Muscle layer of colon (tissue), 2 donors: Measurements from ENCODE around the gene ZBTB2.

ENCODE experiments used
- H3K27ac ChIP-seq: one replicate; pipeline ENCODE4 v1.7.0; 2013; ENCODE audit warnings: low read depth, mild to moderate bottlenecking, low read length, moderate library complexity
- H3K27me3 ChIP-seq, 2 donors: one replicate each; pipeline ENCODE4 v1.7.0; 2013; ENCODE audit warnings: low read length in 2 of 2, mild to moderate bottlenecking in 2 of 2; ENCODE audit not compliant: insufficient read depth in 2 of 2, control insufficient read depth in 1 of 2
- H3K36me3 ChIP-seq: one replicate; pipeline ENCODE4 v1.7.0; 2013; ENCODE audit warnings: mild to moderate bottlenecking, low read length; ENCODE audit not compliant: insufficient read depth
- H3K4me1 ChIP-seq: one replicate; pipeline ENCODE4 v1.7.0; 2013; ENCODE audit warnings: mild to moderate bottlenecking, low read length; ENCODE audit not compliant: insufficient read depth
- H3K4me3 ChIP-seq, 2 donors: one replicate each; pipeline ENCODE4 v1.7.0; 2013; ENCODE audit warnings: low read length in 2 of 2, low read depth in 1 of 2, mild to moderate bottlenecking in 1 of 2, moderate library complexity in 1 of 2
- H3K9ac ChIP-seq: one replicate; pipeline ENCODE4 v1.7.0; 2013; ENCODE audit warnings: low read length
- H3K9me3 ChIP-seq: one replicate; pipeline ENCODE4 v1.7.0; 2013; ENCODE audit warnings: mild to moderate bottlenecking, low read length
- donor health status: abdominal sarcoma.
- donor health status: Adenocarcinoma of cecum.

ZBTB2 gene, protein sequence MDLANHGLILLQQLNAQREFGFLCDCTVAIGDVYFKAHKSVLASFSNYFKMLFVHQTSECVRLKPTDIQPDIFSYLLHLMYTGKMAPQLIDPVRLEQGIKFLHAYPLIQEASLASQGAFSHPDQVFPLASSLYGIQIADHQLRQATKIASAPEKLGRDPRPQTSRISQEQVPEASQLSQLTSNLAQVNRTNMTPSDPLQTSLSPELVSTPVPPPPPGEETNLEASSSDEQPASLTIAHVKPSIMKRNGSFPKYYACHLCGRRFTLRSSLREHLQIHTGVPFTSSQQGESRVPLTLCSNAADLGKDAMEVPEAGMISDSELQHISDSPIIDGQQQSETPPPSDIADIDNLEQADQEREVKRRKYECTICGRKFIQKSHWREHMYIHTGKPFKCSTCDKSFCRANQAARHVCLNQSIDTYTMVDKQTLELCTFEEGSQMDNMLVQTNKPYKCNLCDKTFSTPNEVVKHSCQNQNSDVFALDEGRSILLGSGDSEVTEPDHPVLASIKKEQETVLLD

DNA sequence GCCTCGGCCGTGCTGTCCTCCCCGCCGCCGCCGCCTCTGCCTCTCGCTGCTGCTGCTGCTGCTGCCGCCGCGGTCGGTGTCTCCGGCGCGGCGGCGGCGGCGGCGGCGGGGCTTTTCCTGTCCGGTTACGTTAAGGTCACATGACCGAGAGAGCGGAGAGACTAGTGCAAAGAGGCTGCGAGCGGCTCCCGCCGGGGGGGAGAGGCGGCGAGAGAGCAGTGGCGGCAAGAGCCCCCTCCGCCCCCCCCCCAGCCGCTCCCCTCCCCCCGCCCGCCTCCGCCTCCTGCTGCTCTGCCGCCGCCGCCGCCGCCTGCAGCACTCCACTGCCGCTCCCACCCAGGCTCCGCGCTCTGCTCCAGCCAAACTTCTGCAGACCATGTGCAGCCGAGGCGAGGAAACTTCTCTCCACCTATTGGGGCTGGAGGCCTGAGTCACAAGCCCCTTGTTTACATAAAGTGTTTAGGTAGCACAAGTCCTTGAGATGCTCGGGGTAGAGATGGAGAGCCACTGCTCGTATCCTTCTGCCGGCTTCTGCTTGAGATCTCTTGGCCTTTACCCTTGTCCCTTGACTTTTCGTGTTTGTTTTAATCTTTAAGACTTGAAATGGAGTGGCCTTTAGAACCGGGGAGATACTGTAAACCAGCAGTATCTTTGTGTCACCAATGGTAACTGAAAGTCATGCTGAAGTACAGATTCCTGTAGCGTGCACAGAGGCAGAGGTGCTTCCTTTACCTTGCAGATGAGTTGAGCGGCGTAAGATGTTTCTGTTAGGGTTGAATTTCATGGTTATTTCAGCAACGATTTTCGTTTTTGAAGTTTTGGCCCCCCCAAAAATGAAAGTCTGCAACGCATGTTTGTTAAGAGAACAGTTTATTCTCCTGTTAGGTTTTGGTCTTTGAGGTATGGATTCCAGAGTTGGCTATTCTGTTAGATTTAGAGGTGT is at the start of gene ZBTB2:
Gene ZBTB2 (minus strand): TSS at position 89 of the 943 bp plus-strand sequence. CDS start 17,922 bp downstream, outside the sequence.
- Histone ChIP-seq H3K4me1 (peaks cover 33% of the 10 kb centered on the region), H3K27ac (peak within 1 kb of the TSS; percentile 96), H3K4me3 (peak within 1 kb of the TSS; percentile 63 to 96), H3K27me3 (no peaks in the 10 kb centered on the region), H3K9me3 (no peaks in the 10 kb centered on the region), H3K36me3 (no peaks in the 10 kb centered on the region), H3K9ac (no peak within 1 kb of the TSS)

DNA sequence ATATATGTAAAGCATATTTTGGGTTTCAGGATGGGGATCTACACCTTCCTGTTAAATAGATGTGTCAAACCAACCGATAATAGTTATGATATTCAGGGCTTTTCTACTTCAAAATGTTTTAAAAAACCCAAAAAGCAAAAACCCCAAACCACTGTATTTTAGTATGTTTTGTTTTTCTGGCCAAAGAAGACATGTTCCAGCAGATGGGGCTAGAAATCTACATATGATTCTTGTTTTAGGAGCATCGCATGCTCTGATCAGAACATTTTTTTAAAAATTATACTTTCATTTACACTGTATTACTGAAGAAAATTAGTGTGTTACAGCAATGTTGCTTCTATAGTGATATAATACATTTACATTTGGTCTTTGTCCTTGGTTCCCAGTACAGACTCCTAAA is 49.6 kb upstream of the ZBTB2 start:
- Histone ChIP-seq H3K9me3 (no peaks in the 10 kb centered on the region), H3K36me3 (no peaks in the 10 kb centered on the region), H3K27ac (no peak overlapping the region), H3K27me3 (no peaks in the 10 kb centered on the region), H3K4me1 (peaks cover 12% of the 10 kb centered on the region), H3K9ac (no peak overlapping the region), H3K4me3 (no peak overlapping the region)

DNA sequence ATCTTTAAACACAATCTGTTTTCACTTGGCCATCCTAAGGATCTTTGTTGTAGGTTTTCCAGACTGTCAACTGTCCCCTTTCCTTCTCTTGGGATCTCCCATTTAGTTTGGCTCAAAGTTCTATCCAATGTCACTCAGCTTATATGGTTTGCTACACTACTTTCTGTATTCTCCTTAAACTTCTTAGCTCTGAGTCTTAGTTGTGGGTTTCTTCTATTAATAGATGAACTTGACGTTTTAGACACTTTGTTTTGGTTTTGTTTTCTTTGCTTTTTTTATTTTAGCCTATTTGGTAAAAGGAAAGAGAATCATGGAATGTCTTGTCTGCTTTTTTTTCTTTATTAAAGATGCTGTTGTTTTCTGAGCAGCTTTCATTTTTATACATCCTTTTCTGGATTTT is 49.1 kb upstream of the ZBTB2 start:
- H3K4me3 ChIP-seq, result no peak overlapping the region
- no peak overlapping the region for H3K9ac ChIP-seq
- H3K36me3 ChIP-seq, result no peaks in the 10 kb centered on the region
- no peaks in the 10 kb centered on the region for H3K27me3 ChIP-seq
- peaks cover 12% of the 10 kb centered on the region for H3K4me1 ChIP-seq
- H3K9me3 ChIP-seq, result no peaks in the 10 kb centered on the region
- no peak overlapping the region for H3K27ac ChIP-seq

DNA sequence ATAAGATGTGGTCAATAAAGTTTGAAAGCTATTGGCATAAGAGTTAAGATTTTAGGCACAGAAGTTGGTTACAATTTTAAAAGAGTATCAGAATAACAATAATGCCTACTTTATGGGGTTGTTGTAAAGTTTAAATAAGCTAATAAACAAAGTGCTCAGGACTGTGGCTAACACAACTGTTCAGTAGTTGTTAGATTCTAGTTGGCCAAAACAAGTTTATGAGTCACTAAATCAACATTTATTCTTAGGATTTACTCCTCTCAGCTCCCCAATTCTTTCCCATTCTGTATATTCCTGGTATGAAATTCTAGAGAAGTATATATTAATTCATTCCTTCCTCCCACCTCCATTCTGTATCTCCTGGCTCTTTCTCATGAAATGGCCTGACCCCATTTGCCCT is 46.0 kb upstream of the ZBTB2 start:
- no peak overlapping the region for H3K9ac ChIP-seq
- H3K27ac ChIP-seq, result no peak overlapping the region
- H3K4me3 ChIP-seq, result no peak overlapping the region

DNA sequence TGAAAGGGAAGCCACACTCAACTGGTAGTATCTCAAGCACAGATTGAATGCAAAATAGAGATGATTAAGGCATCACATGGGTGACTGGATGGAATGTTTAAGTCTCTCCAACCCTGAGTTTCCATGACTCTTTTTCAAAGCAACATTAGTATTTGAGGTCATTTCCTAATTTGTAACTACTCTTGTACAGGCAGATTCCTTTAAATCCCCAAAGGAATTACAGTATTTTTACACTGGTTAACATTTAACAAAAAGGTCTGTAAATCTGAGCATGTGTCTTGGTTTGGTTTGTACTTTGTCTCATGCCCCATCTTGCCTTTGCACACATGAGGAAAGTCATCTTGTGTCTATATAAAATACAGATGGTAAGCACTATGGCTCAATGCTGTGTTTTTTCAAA is 45.4 kb upstream of the ZBTB2 start:
- peaks cover 6% of the 10 kb centered on the region for H3K36me3 ChIP-seq
- no peak overlapping the region for H3K27ac ChIP-seq
- H3K9me3 ChIP-seq, result no peaks in the 10 kb centered on the region
- no peak overlapping the region for H3K4me3 ChIP-seq
- H3K27me3 ChIP-seq, result no peaks in the 10 kb centered on the region
- no peak overlapping the region for H3K9ac ChIP-seq
- H3K4me1 ChIP-seq, result peaks cover 10% of the 10 kb centered on the region

More for the DNA sequence above, 46.0 kb upstream of the ZBTB2 start:
- Histone ChIP-seq H3K36me3 (peaks cover under 1% of the 10 kb centered on the region), H3K27me3 (no peaks in the 10 kb centered on the region), H3K4me1 (peaks cover 12% of the 10 kb centered on the region), H3K9me3 (no peaks in the 10 kb centered on the region)

DNA sequence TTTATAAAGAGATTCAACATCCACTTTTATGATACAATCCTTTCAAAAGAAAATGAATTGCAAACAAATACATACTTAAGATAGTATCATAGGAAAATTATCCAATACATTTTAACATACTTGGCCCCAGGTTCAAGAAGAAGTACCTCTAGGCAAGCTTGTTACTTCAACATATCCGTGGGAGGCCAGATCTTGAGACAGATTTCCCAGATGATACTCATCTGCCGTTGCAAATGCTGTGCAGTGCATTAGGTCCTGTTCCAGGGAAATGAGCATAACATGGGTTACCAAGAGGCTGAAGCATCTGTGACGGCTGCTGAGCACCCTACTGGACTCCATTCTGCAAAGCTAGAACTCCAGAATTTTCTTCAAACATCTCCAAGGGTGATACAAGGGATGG is 44.9 kb upstream of the ZBTB2 start:
- Histone ChIP-seq H3K27ac (no peak overlapping the region), H3K36me3 (peaks cover 6% of the 10 kb centered on the region), H3K4me1 (peaks cover 5% of the 10 kb centered on the region), H3K9ac (no peak overlapping the region), H3K9me3 (no peaks in the 10 kb centered on the region), H3K27me3 (no peaks in the 10 kb centered on the region), H3K4me3 (no peak overlapping the region)

DNA sequence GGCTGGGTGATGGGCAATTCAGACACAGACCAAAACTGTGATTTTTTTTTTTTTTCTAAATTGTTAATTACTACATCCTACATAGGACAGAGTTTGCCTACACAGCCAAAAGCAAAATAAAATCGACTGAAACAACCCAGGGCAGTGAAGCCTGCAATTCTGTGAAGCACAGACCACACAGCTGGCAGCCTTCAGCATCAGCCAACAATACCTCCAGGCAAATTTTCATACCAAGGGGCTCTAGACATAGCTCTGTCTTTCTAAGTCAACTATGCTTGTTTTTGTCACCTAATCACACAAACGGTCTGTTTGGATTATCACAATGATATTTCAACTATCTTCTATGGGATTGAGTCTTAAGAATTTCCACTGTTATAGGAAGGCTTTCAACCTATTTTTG is 43.0 kb upstream of the ZBTB2 start:
- H3K27ac ChIP-seq, result no peak overlapping the region
- no peaks in the 10 kb centered on the region for H3K9me3 ChIP-seq
- no peaks in the 10 kb centered on the region for H3K27me3 ChIP-seq
- peaks cover 3% of the 10 kb centered on the region for H3K4me1 ChIP-seq
- no peak overlapping the region for H3K4me3 ChIP-seq
- H3K36me3 ChIP-seq, result peaks cover 23% of the 10 kb centered on the region
- H3K9ac ChIP-seq, result no peak overlapping the region

DNA sequence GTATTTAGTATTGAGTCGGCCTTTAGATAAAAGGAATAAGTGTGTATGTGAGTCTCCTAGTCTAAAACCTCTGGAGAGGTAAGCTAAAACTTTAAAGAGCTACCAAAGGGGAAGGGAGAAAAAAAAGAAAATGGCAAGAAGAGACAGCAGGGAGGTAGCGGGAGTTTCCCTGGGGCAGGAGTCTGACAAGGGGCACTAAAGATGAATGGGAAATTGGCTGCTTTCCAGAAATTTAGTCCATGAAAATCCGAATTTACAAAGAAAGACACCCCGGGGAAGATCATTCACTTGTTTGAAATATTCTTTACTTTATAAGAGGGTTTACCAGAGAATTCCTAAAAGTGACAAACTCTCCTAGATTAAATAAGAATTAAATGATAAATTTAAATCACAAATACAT is 41.3 kb upstream of the ZBTB2 start:
- H3K36me3 ChIP-seq, result peaks cover 35% of the 10 kb centered on the region
- H3K9ac ChIP-seq, result no peak overlapping the region
- H3K9me3 ChIP-seq, result no peaks in the 10 kb centered on the region
- H3K27ac ChIP-seq, result no peak overlapping the region
- no peaks in the 10 kb centered on the region for H3K27me3 ChIP-seq
- no peak overlapping the region for H3K4me3 ChIP-seq
- H3K4me1 ChIP-seq, result no peaks in the 10 kb centered on the region

DNA sequence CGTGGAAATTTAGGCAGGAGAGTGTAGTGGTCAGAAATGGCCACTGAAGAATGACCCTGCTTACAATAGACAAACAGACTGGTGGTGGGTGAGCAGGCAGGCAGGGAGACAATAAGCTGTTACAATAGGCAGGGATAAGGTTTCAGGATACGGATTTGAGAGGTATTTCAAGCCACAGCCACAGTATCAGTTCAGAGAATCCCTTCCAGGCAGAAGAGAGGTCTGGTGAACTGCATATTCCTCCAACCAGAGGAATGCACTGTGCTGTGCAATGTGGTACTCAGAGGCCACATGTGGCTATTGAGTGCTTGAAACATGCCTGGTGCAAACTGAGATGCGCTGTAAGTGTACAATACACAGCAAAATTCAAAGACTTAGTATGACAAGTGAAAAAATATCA is 40.0 kb upstream of the ZBTB2 start:
- Histone ChIP-seq H3K27me3 (no peaks in the 10 kb centered on the region), H3K27ac (no peak overlapping the region), H3K4me1 (no peaks in the 10 kb centered on the region), H3K9ac (no peak overlapping the region), H3K36me3 (peaks cover 35% of the 10 kb centered on the region), H3K4me3 (no peak overlapping the region), H3K9me3 (no peaks in the 10 kb centered on the region)

DNA sequence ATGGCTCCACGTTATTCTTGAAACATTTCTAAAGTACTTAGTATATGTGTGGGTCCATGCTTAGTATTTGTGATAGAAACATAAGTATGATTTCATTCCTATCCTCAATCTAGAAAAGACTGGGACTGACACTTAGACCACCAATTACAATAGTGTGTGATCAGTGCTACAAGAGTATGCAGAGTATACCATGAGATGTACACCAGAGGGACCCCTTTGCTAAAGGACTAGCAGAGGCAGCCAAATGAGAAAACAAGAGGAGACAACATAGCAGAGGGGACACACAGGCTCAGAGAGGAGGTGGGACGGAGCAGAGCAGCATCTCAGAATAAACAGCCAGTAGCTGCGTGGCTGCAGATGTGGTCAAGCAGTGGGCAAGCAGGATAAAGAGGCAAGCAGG is 39.5 kb upstream of the ZBTB2 start:
- H3K9me3 ChIP-seq, result no peaks in the 10 kb centered on the region
- H3K36me3 ChIP-seq, result peaks cover 35% of the 10 kb centered on the region
- H3K27ac ChIP-seq, result no peak overlapping the region
- no peaks in the 10 kb centered on the region for H3K27me3 ChIP-seq
- no peaks in the 10 kb centered on the region for H3K4me1 ChIP-seq
- H3K4me3 ChIP-seq, result no peak overlapping the region
- no peak overlapping the region for H3K9ac ChIP-seq

DNA sequence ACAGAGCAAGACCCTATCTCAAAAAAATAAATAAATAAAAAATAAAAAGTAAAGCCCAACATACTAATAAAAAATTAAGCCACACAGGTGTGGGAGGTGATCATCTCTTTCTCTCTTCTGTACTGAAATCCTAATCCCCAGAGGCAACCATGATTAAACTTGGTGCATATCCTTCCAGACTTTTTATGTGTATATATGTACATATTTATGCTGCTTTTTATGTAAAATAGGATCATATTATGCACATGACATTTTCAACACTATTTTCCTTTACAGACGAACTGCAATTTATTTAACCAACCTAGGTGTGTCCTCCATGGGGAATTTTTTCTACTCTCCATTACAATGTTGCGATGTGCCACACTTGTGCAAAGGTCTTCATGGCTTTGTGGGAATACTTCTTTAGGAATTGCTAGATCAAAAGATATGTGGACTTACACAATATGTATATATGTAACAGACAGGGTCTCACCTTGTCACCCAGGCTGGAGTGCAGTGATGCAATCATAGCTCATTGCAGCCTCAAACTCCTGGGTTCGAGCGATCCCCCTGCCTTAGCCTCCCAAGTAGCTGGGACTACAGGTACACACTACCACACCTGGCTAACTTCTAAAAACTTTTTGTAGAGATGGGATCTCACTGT is 36.9 kb upstream of the ZBTB2 start:
- no peaks in the 10 kb centered on the region for H3K27me3 ChIP-seq
- peaks cover 35% of the 10 kb centered on the region for H3K36me3 ChIP-seq
- H3K9ac ChIP-seq, result no peak overlapping the region
- H3K9me3 ChIP-seq, result no peaks in the 10 kb centered on the region
- no peak overlapping the region for H3K4me3 ChIP-seq
- no peak overlapping the region for H3K27ac ChIP-seq
- no peaks in the 10 kb centered on the region for H3K4me1 ChIP-seq
